B cell (primary cell): ENCODE measurements around the gene VWCE. TPM values are rescaled to one million over a fixed set of nuclear protein-coding genes. Genes with fewer than 3 reads are reported as not detected.

Source experiments
- ATAC-seq: fragments of 200-7000 bp; cut with Tn5 transposase; one replicate; pipeline ENCODE4 v1.10.0; 2021; ENCODE audit warnings: low read depth, mild to moderate bottlenecking, moderate number of reproducible peaks, moderate library complexity
- CTCF ChIA-PET: fragments of 350-600 bp; sonication (Branson Sonifier 250); formaldehyde crosslinking; loops from one replicate; lab custom pipeline; 2021; ENCODE audit warnings: antibody characterized with exemption, inconsistent platforms; lab: Charles Lee
- POLR2A ChIA-PET: fragments of 350-600 bp; sonication (Branson Sonifier 250); formaldehyde crosslinking; loops from one replicate; lab custom pipeline; 2021; ENCODE audit warnings: antibody characterized with exemption; lab: Charles Lee
- DNase-seq: peaks from one replicate; pipeline ENCODE4 v3.0.0; 2013
- H2AFZ ChIP-seq: 2 replicates; pipeline ENCODE4 v1.6.1; 2012; ENCODE audit warnings: mild to moderate bottlenecking, low read depth, low read length; ENCODE audit not compliant: insufficient read depth, poor library complexity, severe bottlenecking
- H3K27ac ChIP-seq, 2 donors: 1 replicate in 1 of 2; 2 replicates in 1 of 2; pipeline ENCODE4 v1.5.1; 2012 to 2013; ENCODE audit warnings: low read length in 2 of 2, mild to moderate bottlenecking in 2 of 2, moderate library complexity in 1 of 2
- H3K27me3 ChIP-seq, 4 experiments: fragments of 200-600 bp in 1 of 4; sonication (generic) in 1 of 4; replicated peaks in 1 of 4; 1 replicate in 2 of 4; 2 replicates in 2 of 4; pipeline versions ENCODE4 v1.6.1 to v1.7.0; 2013 to 2016; ENCODE audit warnings: low read length in 3 of 4, mild to moderate bottlenecking in 2 of 4, mixed read lengths in 1 of 4, moderate library complexity in 1 of 4; ENCODE audit not compliant: insufficient read depth in 4 of 4, control insufficient read depth in 3 of 4; ENCODE audit errors: control extremely low read depth in 1 of 4
- H3K36me3 ChIP-seq, 2 experiments: replicated peaks in 1 of 2; 1 replicate in 1 of 2; 2 replicates in 1 of 2; pipeline versions ENCODE4 v1.6.1 to v1.7.1; 2013; ENCODE audit warnings: low read length in 1 of 2; ENCODE audit not compliant: insufficient read depth in 2 of 2, control insufficient read depth in 1 of 2; ENCODE audit errors: control extremely low read depth in 1 of 2, extremely low read depth in 1 of 2
- H3K4me1 ChIP-seq, 2 donors: fragments of 200-600 bp in 1 of 2; sonication (generic) in 1 of 2; 1 replicate in 1 of 2; 2 replicates in 1 of 2; pipeline versions ENCODE4 v1.5.1 to v1.6.1; 2013 to 2017; ENCODE audit warnings: low read length in 2 of 2; ENCODE audit not compliant: control insufficient read depth in 2 of 2, insufficient read depth in 2 of 2
- H3K4me2 ChIP-seq: replicated peaks from 2 replicates; pipeline ENCODE3; 2012; ENCODE audit warnings: mild to moderate bottlenecking, low read depth, low read length; ENCODE audit not compliant: poor library complexity, severe bottlenecking
- H3K4me3 ChIP-seq, 5 experiments: fragments of 200-600 bp in 1 of 5; sonication (generic) in 1 of 5; 1 replicate in 3 of 5; 2 replicates in 2 of 5; pipeline versions ENCODE4 v1.5.1 to v1.7.0; 2011 to 2016; ENCODE audit warnings: low read length in 4 of 5, mild to moderate bottlenecking in 4 of 5, low read depth in 2 of 5, control low read depth in 1 of 5, moderate library complexity in 1 of 5; ENCODE audit not compliant: insufficient read depth in 1 of 5; ENCODE audit errors: control extremely low read depth in 1 of 5, extremely low read depth in 1 of 5
- H3K79me2 ChIP-seq: fragments of 200-600 bp; sonication (generic); one replicate; pipeline ENCODE4 v1.6.0; 2016; ENCODE audit warnings: low read length; ENCODE audit not compliant: control insufficient read depth, insufficient read depth
- H3K9ac ChIP-seq: fragments of 200-600 bp; sonication (generic); 2 replicates; pipeline ENCODE4 v1.6.1; 2017; ENCODE audit warnings: mild to moderate bottlenecking, low read length, moderate library complexity
- H3K9me3 ChIP-seq, 3 donors: one replicate each; pipeline versions ENCODE4 v1.6.1 to v1.7.1; 2013; ENCODE audit warnings: low read length in 2 of 3; ENCODE audit not compliant: control insufficient read depth in 2 of 3, insufficient read depth in 1 of 3; ENCODE audit errors: control extremely low read depth in 1 of 3
- H4K20me1 ChIP-seq: 2 replicates; pipeline ENCODE4 v1.6.0; 2012; ENCODE audit warnings: mild to moderate bottlenecking, low read length; ENCODE audit not compliant: insufficient read depth, control insufficient read depth, poor library complexity, severe bottlenecking
- H3K27ac Mint-ChIP-seq: one replicate; pipeline ENCODE4 v1.8.0; 2021; ENCODE audit warnings: mixed read lengths
- H3K27me3 Mint-ChIP-seq: one replicate; pipeline ENCODE4 v1.8.0; 2021; ENCODE audit warnings: mixed read lengths
- H3K4me1 Mint-ChIP-seq: one replicate; pipeline ENCODE4 v1.8.0; 2021; ENCODE audit warnings: mixed read lengths
- H3K4me3 Mint-ChIP-seq: one replicate; pipeline ENCODE4 v1.8.0; 2021; ENCODE audit warnings: mixed read lengths
- H3K9me3 Mint-ChIP-seq: one replicate; pipeline ENCODE4 v1.8.0; 2022; ENCODE audit warnings: mixed read lengths; ENCODE audit not compliant: insufficient read depth
- CTCF ChIP-seq: fragments of 200-600 bp; IDR thresholded peaks from one replicate; pipeline ENCODE4 v1.8.0; 2022; ENCODE audit warnings: antibody characterized with exemption, mild to moderate bottlenecking
- EZH2 ChIP-seq: IDR thresholded peaks from 2 replicates; pipeline ENCODE4 v1.6.1; 2012; ENCODE audit warnings: borderline replicate concordance, low read depth, mild to moderate bottlenecking, moderate library complexity, low read length; ENCODE audit not compliant: insufficient read depth, poor library complexity, severe bottlenecking
- WGBS: methylation state at CpG from one replicate; pipeline ENCODE4 v1.1.5; 2013; ENCODE audit warnings: missing lambda C conversion rate; ENCODE audit not compliant: insufficient coverage; 5-methylcytosine and 5-hydroxymethylcytosine counted together
- intact Hi-C: fragments of 100-400 bp; cut with micrococcal nuclease; formaldehyde crosslinking; loops from one replicate; pipeline ENCODE4 v1.10.0; 2022
- polyA plus RNA-seq: library from polyadenylated mRNA; depleted of rRNA; stranded (reverse); fragments of >200 nt; gene quantifications from 2 replicates; pipeline ENCODE4 v1.2.3, GENCODE V29; 2012
- total RNA-seq, 2 donors: library from RNA; stranded (reverse); fragments of 120-200 nt in 1 of 2; gene quantifications; 1 replicate in 1 of 2; 2 replicates in 1 of 2; pipeline versions ENCODE4 v1.2.3 to v1.2.4, GENCODE V29; 2013 to 2022

Gene VWCE
- total and polyA plus RNA-seq, 2 donors (not counting 1 experiment from before 2014, with no cell fraction given): 0.37 to 0.39 TPM

- TF ChIP-seq CTCF (no peak), EZH2 (no peak)
- Histone ChIP-seq H3K79me2 (peaks cover 83% of the 10 kb centered on the region), H3K4me2 (no peak overlapping the region), H3K27me3 (no peaks in the 10 kb centered on the region), H3K27ac (no peak overlapping the region), H3K4me3 (no peak overlapping the region), H3K4me1 (peaks cover 14 to 15% of the 10 kb centered on the region in 2 donors), H3K36me3 (peaks cover 21 to 62% of the 10 kb centered on the region in 2 experiments), H3K9ac (no peak overlapping the region), H2AFZ (no peak overlapping the region), H3K9me3 (no peaks in the 10 kb centered on the region), H4K20me1 (peaks cover 49% of the 10 kb centered on the region)
- ATAC-seq (no peak), DNase-seq (no peak)
- no peak overlapping the region for H3K4me3 Mint-ChIP-seq
- H3K27ac Mint-ChIP-seq: no peak overlapping the region
- peaks cover 35% of the 10 kb centered on the region for H3K4me1 Mint-ChIP-seq
- intact Hi-C loops: no loop called here
- H3K27me3 Mint-ChIP-seq: no peaks in the 10 kb centered on the region
- ChIA-PET CTCF (interaction anchor here (0.8 to 4.7 kb wide), 6 partner anchors 8 to 108 kb away, joined by 3 to 18 read pairs (median 4); no protein-coding TSS in a partner anchor), POLR2A (no interaction called here)
- no peaks in the 10 kb centered on the region for H3K9me3 Mint-ChIP-seq
These were observed 32.6 kb upstream of the VWCE start for GRCh38 chr11:61327669-61328071.

DNA sequence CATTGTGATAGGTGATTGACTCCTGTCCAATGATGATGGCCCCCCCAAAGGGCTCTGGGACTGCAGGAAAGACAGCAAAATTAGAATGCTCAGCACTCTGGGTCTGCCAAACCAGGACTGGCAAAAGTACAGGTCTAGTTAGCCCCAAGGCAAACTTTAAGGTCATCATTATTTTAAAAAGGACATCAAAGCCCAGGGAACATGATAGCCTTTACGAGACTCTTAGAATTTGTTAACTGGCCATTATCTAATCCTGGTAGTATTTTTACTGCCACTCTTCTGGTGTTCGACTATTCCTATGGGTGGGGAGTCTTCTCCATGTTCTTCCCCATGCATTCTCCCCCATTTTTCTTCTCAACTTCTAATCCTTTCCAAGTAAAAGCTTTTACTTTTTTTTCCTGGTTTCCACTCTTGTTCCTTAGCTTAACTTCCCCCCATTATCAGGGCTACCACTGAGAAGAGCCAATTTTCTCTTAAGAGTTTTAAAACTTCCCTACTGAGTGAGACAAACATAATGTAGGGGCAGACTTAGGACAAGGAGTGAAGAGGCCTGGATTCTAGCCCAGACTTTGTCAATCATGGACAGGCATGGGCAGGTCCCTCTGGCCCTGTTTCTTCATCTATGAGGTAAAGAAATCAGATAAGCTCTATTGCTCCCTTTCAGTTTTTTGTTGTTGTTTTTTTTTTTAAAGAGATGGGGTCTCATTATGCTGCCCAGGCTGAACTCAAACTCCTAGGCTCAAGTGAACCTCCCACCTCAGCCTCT, 30.7 kb upstream of the VWCE start:
- ATAC-seq: no peak

More for the DNA sequence above, 30.7 kb upstream of the VWCE start:
- ChIA-PET POLR2A (interaction anchor here (0.7 kb wide), 1 partner anchor 46 kb away, joined by 3 read pairs; no protein-coding TSS in a partner anchor), CTCF (interaction anchor here (3.2 to 4.7 kb wide), 2 partner anchors 10 to 59 kb away, joined by 15 to 18 read pairs; no protein-coding TSS in a partner anchor)
- Histone ChIP-seq H3K9ac (no peak overlapping the region), H3K27ac (no peak overlapping the region), H3K27me3 (no peaks in the 10 kb centered on the region), H4K20me1 (peaks cover 31% of the 10 kb centered on the region), H3K4me3 (no peak overlapping the region), H3K79me2 (peaks cover 65% of the 10 kb centered on the region), H3K36me3 (peaks cover 24 to 80% of the 10 kb centered on the region in 2 experiments), H3K9me3 (no peaks in the 10 kb centered on the region), H3K4me1 (no peaks in the 10 kb centered on the region), H3K4me2 (no peak overlapping the region), H2AFZ (no peak overlapping the region)
- TF ChIP-seq EZH2 (no peak), CTCF (no peak)
- 100% methylated on average over 1 of the region's 2 CpGs for WGBS
- Mint-ChIP-seq H3K9me3 (no peaks in the 10 kb centered on the region), H3K27me3 (no peaks in the 10 kb centered on the region), H3K4me3 (no peak overlapping the region), H3K27ac (no peak overlapping the region), H3K4me1 (peaks cover 18% of the 10 kb centered on the region)
- DNase-seq: no peak
- intact Hi-C loops: no loop called here
